ENCODE results near the gene CCNK. TPM values are rescaled to one million over a fixed set of nuclear protein-coding genes. Genes with fewer than 3 reads are reported as not detected.

The CCNK gene
- total and polyA plus RNA-seq, 7 experiments from 2014 or later = 16.5 to 139 (median 72.4) TPM

GRCh38 chr14:99527427-99528076 lies 46.3 kb downstream of the CCNK start:
- peak overlapping the region in 5 of 9 donors; percentile 21 to 68 (median 46) for H3K27ac Mint-ChIP-seq
- no peak overlapping the region for H3K4me3 Mint-ChIP-seq
- H3K9me3 Mint-ChIP-seq = peaks cover 0 to 1% (median 0%) of the 10 kb centered on the region in 11 donors
- ATAC-seq = no peak
- H3K36me3 ChIP-seq (ENCODE audit: control insufficient read depth in 2 of 3, insufficient read depth in 3 of 3, low read length in 3 of 3) = no peaks in the 10 kb centered on the region
- no peaks in the 10 kb centered on the region for H3K27me3 Mint-ChIP-seq
- no peaks in the 10 kb centered on the region for H3K36me3 Mint-ChIP-seq
- no peak overlapping the region for H3K4me3 ChIP-seq (ENCODE audit: low read length)
- H3K4me1 ChIP-seq (ENCODE audit: control insufficient read depth in 2 of 2, insufficient read depth in 2 of 2, low read length in 2 of 2) = peaks cover 0 to 23% of the 10 kb centered on the region in 2 donors
- ChIA-PET POLR2A (no interaction called here), CTCF (interaction anchor here (0.6 to 1.0 kb wide), 2 partner anchors 12 to 101 kb away, joined by 3 to 5 read pairs; no protein-coding TSS in a partner anchor)
- no peaks in the 10 kb centered on the region for H3K27me3 ChIP-seq (ENCODE audit: control insufficient read depth in 2 of 2, insufficient read depth in 2 of 2, low read length in 2 of 2)
- no peaks in the 10 kb centered on the region for H3K9me3 ChIP-seq (ENCODE audit: control insufficient read depth in 2 of 3, low read length in 3 of 3)
- H3K4me1 Mint-ChIP-seq = peaks cover 5 to 23% (median 15%) of the 10 kb centered on the region in 7 donors
- intact Hi-C loops (cut with micrococcal nuclease) = no loop called here
- no peak for DNase-seq
- no peak overlapping the region for H3K27ac ChIP-seq (ENCODE audit: low read depth, low read length)

- H3K27me3 Mint-ChIP-seq = no peaks in the 10 kb centered on the region
- Histone ChIP-seq H3K4me1 (ENCODE audit: control insufficient read depth in 2 of 2, insufficient read depth in 2 of 2, low read length in 2 of 2) (peaks cover 0 to 16% of the 10 kb centered on the region in 2 donors), H3K27me3 (ENCODE audit: control insufficient read depth in 2 of 2, insufficient read depth in 2 of 2, low read length in 2 of 2) (no peaks in the 10 kb centered on the region), H3K4me3 (ENCODE audit: low read length) (no peak overlapping the region), H3K36me3 (ENCODE audit: control insufficient read depth in 2 of 3, insufficient read depth in 3 of 3, low read length in 3 of 3) (no peaks in the 10 kb centered on the region), H3K9me3 (ENCODE audit: control insufficient read depth in 2 of 3, low read length in 3 of 3) (no peaks in the 10 kb centered on the region), H3K27ac (ENCODE audit: low read depth, low read length) (no peak overlapping the region)
- no peak for DNase-seq
- ATAC-seq = no peak
- ChIA-PET POLR2A (no interaction called here), CTCF (no interaction called here)
- peaks cover 5 to 16% (median 7%) of the 10 kb centered on the region in 7 donors for H3K4me1 Mint-ChIP-seq
- H3K27ac Mint-ChIP-seq = no peak overlapping the region
- no peaks in the 10 kb centered on the region for H3K36me3 Mint-ChIP-seq
- no peak overlapping the region for H3K4me3 Mint-ChIP-seq
- H3K9me3 Mint-ChIP-seq = peaks cover 0 to 1% (median 0%) of the 10 kb centered on the region in 11 donors
- intact Hi-C loops (cut with micrococcal nuclease) = no loop called here
Measured at GRCh38 chr14:99529899-99530298, 48.7 kb downstream of the CCNK start.

GRCh38 chr14:99530407-99531155 lies 49.4 kb downstream of the CCNK start:
- no peak for ATAC-seq
- POLR2A ChIA-PET = no interaction called here
- Histone ChIP-seq H3K27ac (ENCODE audit: low read depth, low read length) (no peak overlapping the region), H3K36me3 (ENCODE audit: control insufficient read depth in 2 of 3, insufficient read depth in 3 of 3, low read length in 3 of 3) (peaks cover 0 to 3% (median 0%) of the 10 kb centered on the region in 3 experiments), H3K27me3 (ENCODE audit: control insufficient read depth in 2 of 2, insufficient read depth in 2 of 2, low read length in 2 of 2) (no peaks in the 10 kb centered on the region), H3K4me3 (ENCODE audit: low read length) (no peak overlapping the region), H3K9me3 (ENCODE audit: control insufficient read depth in 2 of 3, low read length in 3 of 3) (no peaks in the 10 kb centered on the region), H3K4me1 (ENCODE audit: control insufficient read depth in 2 of 2, insufficient read depth in 2 of 2, low read length in 2 of 2) (peaks cover 0 to 9% of the 10 kb centered on the region in 2 donors)
- no peaks in the 10 kb centered on the region for H3K36me3 Mint-ChIP-seq
- H3K4me1 Mint-ChIP-seq = peaks cover 0 to 9% (median under 1%) of the 10 kb centered on the region in 7 donors
- H3K27ac Mint-ChIP-seq = no peak overlapping the region
- no peak overlapping the region for H3K4me3 Mint-ChIP-seq
- CTCF ChIA-PET = no interaction called here
- H3K27me3 Mint-ChIP-seq = no peaks in the 10 kb centered on the region
- H3K9me3 Mint-ChIP-seq = no peaks in the 10 kb centered on the region
- no peak for DNase-seq
- intact Hi-C loops (cut with micrococcal nuclease) = no loop called here

GRCh38 chr14:99531251-99532096 lies 50.3 kb downstream of the CCNK start:
- H3K36me3 Mint-ChIP-seq = no peaks in the 10 kb centered on the region
- Histone ChIP-seq H3K36me3 (ENCODE audit: control insufficient read depth in 2 of 3, insufficient read depth in 3 of 3, low read length in 3 of 3) (peaks cover 0 to 4% (median 0%) of the 10 kb centered on the region in 3 experiments), H3K27ac (ENCODE audit: low read depth, low read length) (no peak overlapping the region), H3K27me3 (ENCODE audit: control insufficient read depth in 2 of 2, insufficient read depth in 2 of 2, low read length in 2 of 2) (no peaks in the 10 kb centered on the region), H3K4me1 (ENCODE audit: control insufficient read depth in 2 of 2, insufficient read depth in 2 of 2, low read length in 2 of 2) (peaks cover 0 to under 1% of the 10 kb centered on the region in 2 donors), H3K9me3 (ENCODE audit: control insufficient read depth in 2 of 3, low read length in 3 of 3) (no peaks in the 10 kb centered on the region), H3K4me3 (ENCODE audit: low read length) (no peak overlapping the region)
- H3K4me1 Mint-ChIP-seq = peaks cover 0 to 8% (median 0%) of the 10 kb centered on the region in 7 donors
- intact Hi-C loops (cut with micrococcal nuclease) = no loop called here
- ChIA-PET POLR2A (no interaction called here), CTCF (no interaction called here)
- H3K9me3 Mint-ChIP-seq = no peaks in the 10 kb centered on the region
- ATAC-seq (no peak), DNase-seq (no peak)
- H3K27ac Mint-ChIP-seq = peak overlapping the region in 1 of 9 donors; percentile 25
- no peaks in the 10 kb centered on the region for H3K27me3 Mint-ChIP-seq
- no peak overlapping the region for H3K4me3 Mint-ChIP-seq

GRCh38 chr14:99532310-99532709 lies 51.1 kb downstream of the CCNK start:
- Mint-ChIP-seq H3K4me1 (peaks cover 0 to 5% (median 0%) of the 10 kb centered on the region in 7 donors), H3K27ac (peak overlapping the region in 1 of 9 donors; percentile 36), H3K27me3 (no peaks in the 10 kb centered on the region), H3K4me3 (no peak overlapping the region), H3K36me3 (no peaks in the 10 kb centered on the region), H3K9me3 (no peaks in the 10 kb centered on the region)
- Histone ChIP-seq H3K9me3 (ENCODE audit: control insufficient read depth in 2 of 3, low read length in 3 of 3) (no peaks in the 10 kb centered on the region), H3K4me3 (ENCODE audit: low read length) (no peak overlapping the region), H3K27ac (ENCODE audit: low read depth, low read length) (no peak overlapping the region), H3K36me3 (ENCODE audit: control insufficient read depth in 2 of 3, insufficient read depth in 3 of 3, low read length in 3 of 3) (peaks cover 0 to 4% (median 0%) of the 10 kb centered on the region in 3 experiments), H3K27me3 (ENCODE audit: control insufficient read depth in 2 of 2, insufficient read depth in 2 of 2, low read length in 2 of 2) (no peaks in the 10 kb centered on the region), H3K4me1 (ENCODE audit: control insufficient read depth in 2 of 2, insufficient read depth in 2 of 2, low read length in 2 of 2) (no peaks in the 10 kb centered on the region)
- ChIA-PET POLR2A (no interaction called here), CTCF (no interaction called here)
- ATAC-seq = no peak
- no peak for DNase-seq
- intact Hi-C loops (cut with micrococcal nuclease) = no loop called here

- DNase-seq (no peak), ATAC-seq (no peak)
- Mint-ChIP-seq H3K9me3 (no peaks in the 10 kb centered on the region), H3K27ac (no peak overlapping the region), H3K4me1 (peaks cover 0 to 5% (median 0%) of the 10 kb centered on the region in 7 donors), H3K36me3 (no peaks in the 10 kb centered on the region), H3K27me3 (no peaks in the 10 kb centered on the region), H3K4me3 (no peak overlapping the region)
- no peaks in the 10 kb centered on the region for H3K4me1 ChIP-seq (ENCODE audit: control insufficient read depth in 2 of 2, insufficient read depth in 2 of 2, low read length in 2 of 2)
- intact Hi-C loops (cut with micrococcal nuclease) = no loop called here
- H3K36me3 ChIP-seq (ENCODE audit: control insufficient read depth in 2 of 3, insufficient read depth in 3 of 3, low read length in 3 of 3) = peaks cover 0 to 4% (median 0%) of the 10 kb centered on the region in 3 experiments
- H3K9me3 ChIP-seq (ENCODE audit: control insufficient read depth in 2 of 3, low read length in 3 of 3) = no peaks in the 10 kb centered on the region
- H3K27me3 ChIP-seq (ENCODE audit: control insufficient read depth in 2 of 2, insufficient read depth in 2 of 2, low read length in 2 of 2) = no peaks in the 10 kb centered on the region
- H3K4me3 ChIP-seq (ENCODE audit: low read length) = no peak overlapping the region
- CTCF ChIA-PET = no interaction called here
- POLR2A ChIA-PET = interaction anchor here (0.7 kb wide), 1 partner anchor 53 kb away, joined by 5 read pairs; the partner anchor contains the start of gene CCNK
- no peak overlapping the region for H3K27ac ChIP-seq (ENCODE audit: low read depth, low read length)
Measured at GRCh38 chr14:99534333-99534732, 53.1 kb downstream of the CCNK start.
